SU-DHL-6 (cell line): ENCODE results near the gene FAM3A.
A peak's percentile ranks its signal among the peaks of the same experiment; 100 is the strongest.

Experiments
- H2AFZ ChIP-seq: fragments of 200-600 bp; sonication (generic); 2 replicates; pipeline ENCODE4 v1.6.1; 2014; ENCODE audit warnings: low read depth, mild to moderate bottlenecking, moderate library complexity, mixed read lengths, antibody characterized with exemption, low read length; ENCODE audit not compliant: severe bottlenecking
- H3F3A ChIP-seq: fragments of 200-600 bp; shearing (Covaris generic); 2 replicates; pipeline ENCODE4 v1.6.0; 2016; ENCODE audit warnings: antibody characterized with exemption, mild to moderate bottlenecking; ENCODE audit not compliant: insufficient read depth
- H3K27ac ChIP-seq: fragments of 200-600 bp; sonication (generic); 2 replicates; pipeline ENCODE4 v1.5.1; 2016; ENCODE audit warnings: low read depth, mild to moderate bottlenecking, low read length, moderate library complexity, mixed read lengths
- H3K27me3 ChIP-seq: fragments of 200-600 bp; sonication (generic), shearing (Covaris generic); 2 replicates; pipeline ENCODE4 v1.6.0; 2014; ENCODE audit warnings: mild to moderate bottlenecking, low read length
- H3K36me3 ChIP-seq: fragments of 200-600 bp; sonication (generic); 2 replicates; pipeline ENCODE4 v1.6.1; 2014; ENCODE audit warnings: mild to moderate bottlenecking, low read length, mixed read lengths
- H3K4me2 ChIP-seq: fragments of 300-600, 200-600 bp; shearing (Covaris generic), sonication (generic); 2 replicates; pipeline ENCODE4 v1.6.0; 2014; ENCODE audit warnings: low read length, low read depth, mild to moderate bottlenecking; ENCODE audit not compliant: poor library complexity, severe bottlenecking
- H3K4me3 ChIP-seq: fragments of 200-600 bp; sonication (generic); 2 replicates; pipeline ENCODE4 v1.5.1; 2014; ENCODE audit warnings: antibody characterized with exemption, low read length, mild to moderate bottlenecking, mixed read lengths; ENCODE audit not compliant: insufficient read depth, poor library complexity, severe bottlenecking
- H3K79me2 ChIP-seq: fragments of 200-600 bp; sonication (generic); 2 replicates; pipeline ENCODE4 v1.6.1; 2014; ENCODE audit warnings: mild to moderate bottlenecking, low read length, moderate library complexity; ENCODE audit not compliant: insufficient read depth
- H3K9ac ChIP-seq: fragments of 200-600 bp; sonication (generic); 2 replicates; pipeline ENCODE4 v1.7.0; 2014; ENCODE audit warnings: mild to moderate bottlenecking, low read length
- H3K9me2 ChIP-seq: fragments of 200-600 bp; sonication (generic); replicated peaks from 2 replicates; pipeline ENCODE4 v1.6.1; 2014; ENCODE audit warnings: low read length; ENCODE audit not compliant: insufficient read depth
- H3K9me3 ChIP-seq: fragments of 200-600 bp; sonication (generic); 2 replicates; pipeline ENCODE4 v1.6.1; 2014; ENCODE audit warnings: low read length, mixed read lengths; ENCODE audit not compliant: insufficient read depth
- H4K20me1 ChIP-seq: fragments of 200-600 bp; sonication (generic); 2 replicates; pipeline ENCODE4 v1.6.1; 2014; ENCODE audit warnings: low read depth, mild to moderate bottlenecking, antibody characterized with exemption, low read length, moderate library complexity, mixed read lengths
- CTCF ChIP-seq: fragments of 200-600 bp; sonication (generic); IDR thresholded peaks from one replicate; pipeline ENCODE4 v1.5.1; 2017; ENCODE audit warnings: antibody characterized with exemption, mild to moderate bottlenecking, low read length, moderate library complexity; ENCODE audit not compliant: insufficient read depth, poor library complexity, severe bottlenecking
- EZH2phosphoT487 ChIP-seq: fragments of 200-600 bp; sonication (generic), shearing (Covaris generic); conservative IDR thresholded peaks from 2 replicates; pipeline ENCODE4 v1.6.1; 2018; ENCODE audit warnings: mild to moderate bottlenecking, antibody characterized with exemption, low read length, moderate library complexity, mixed read lengths

FAM3A gene

GRCh38 chrX:154482786-154483185, 33.2 kb downstream of the FAM3A start:
- H2AFZ ChIP-seq = no peak overlapping the region
- H3K9ac ChIP-seq = no peak overlapping the region
- H4K20me1 ChIP-seq = no peaks in the 10 kb centered on the region
- no peak overlapping the region for H3K4me3 ChIP-seq
- H3K9me3 ChIP-seq = no peaks in the 10 kb centered on the region
- no peaks in the 10 kb centered on the region for H3K36me3 ChIP-seq
- peaks cover 18% of the 10 kb centered on the region for H3K79me2 ChIP-seq
- no peaks in the 10 kb centered on the region for H3K27me3 ChIP-seq
- H3K9me2 ChIP-seq = no peaks in the 10 kb centered on the region
- H3K4me2 ChIP-seq = no peak overlapping the region
- TF ChIP-seq EZH2phosphoT487 = no peak
- no peak for TF ChIP-seq CTCF
- H3K27ac ChIP-seq = peak overlapping the region; percentile 73; the same call in 1 of the 2 replicates
- peaks cover 26% of the 10 kb centered on the region for H3F3A ChIP-seq

- H3K27ac ChIP-seq = peak overlapping the region; percentile 73
- no peaks in the 10 kb centered on the region for H3K9me3 ChIP-seq
- no peak overlapping the region for H3K4me3 ChIP-seq
- peak overlapping the region; percentile 39 for H3K9ac ChIP-seq
- no peaks in the 10 kb centered on the region for H3K9me2 ChIP-seq
- peak overlapping the region; percentile 83 for H2AFZ ChIP-seq
- H3K79me2 ChIP-seq = peaks cover 18% of the 10 kb centered on the region
- no peaks in the 10 kb centered on the region for H3K36me3 ChIP-seq
- no peaks in the 10 kb centered on the region for H3K27me3 ChIP-seq
- no peak for TF ChIP-seq EZH2phosphoT487
- no peak for TF ChIP-seq CTCF
- peaks cover 30% of the 10 kb centered on the region for H3F3A ChIP-seq
- H4K20me1 ChIP-seq = no peaks in the 10 kb centered on the region
- H3K4me2 ChIP-seq = peak overlapping the region; percentile 42
Observed at GRCh38 chrX:154481911-154482601, 34.0 kb downstream of the FAM3A start.

GRCh38 chrX:154481195-154481594, 34.8 kb downstream of the FAM3A start:
- Histone ChIP-seq H3K36me3 (no peaks in the 10 kb centered on the region), H2AFZ (no peak overlapping the region), H3K9ac (peak overlapping the region; percentile 39), H3K27me3 (no peaks in the 10 kb centered on the region), H3K4me3 (no peak overlapping the region), H3K79me2 (peaks cover 17% of the 10 kb centered on the region), H3F3A (peaks cover 29% of the 10 kb centered on the region), H3K27ac (peak overlapping the region; percentile 73), H3K9me2 (no peaks in the 10 kb centered on the region), H3K4me2 (peak overlapping the region; percentile 42), H4K20me1 (no peaks in the 10 kb centered on the region), H3K9me3 (no peaks in the 10 kb centered on the region)
- TF ChIP-seq EZH2phosphoT487 = no peak
- no peak for TF ChIP-seq CTCF
